Hypothalamus (tissue), 51 donors: ENCODE data around the gene POLR3A.

Experiments used
- DNase-seq, 51 donors: peaks; one replicate each; lab custom pipeline; 2025; lab: John Stamatoyannopoulos, UW

Gene POLR3A

DNA sequence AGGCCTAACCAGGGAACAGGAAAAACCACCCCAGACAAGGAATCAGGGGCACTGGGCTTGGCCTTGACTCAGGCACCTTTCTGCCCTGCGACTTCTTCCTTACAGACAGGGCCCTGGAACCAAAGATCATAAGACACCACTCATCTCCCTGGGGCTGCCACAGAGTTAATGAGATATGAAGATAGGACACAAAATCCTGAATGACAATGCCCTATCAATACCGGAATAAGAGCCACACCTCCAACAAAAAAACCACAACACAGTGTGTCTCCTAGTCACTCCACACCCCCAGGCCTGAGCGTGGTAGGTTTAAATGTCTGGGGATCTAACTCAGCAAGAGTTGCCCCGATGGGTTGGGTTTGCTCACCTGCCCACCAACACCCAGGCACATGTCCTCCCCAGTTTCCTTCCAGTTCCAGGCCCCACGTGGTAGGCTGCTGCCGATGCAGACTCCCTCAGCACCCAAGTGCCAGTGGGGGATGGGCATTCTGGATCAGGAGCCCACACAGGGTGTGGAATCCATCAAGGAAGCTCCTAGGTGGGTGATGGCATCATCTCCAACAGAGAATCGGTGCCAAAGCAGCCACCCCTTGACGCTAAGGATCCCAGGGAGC is 106.6 kb downstream of the POLR3A start:
- DNase-seq: no peak

DNA sequence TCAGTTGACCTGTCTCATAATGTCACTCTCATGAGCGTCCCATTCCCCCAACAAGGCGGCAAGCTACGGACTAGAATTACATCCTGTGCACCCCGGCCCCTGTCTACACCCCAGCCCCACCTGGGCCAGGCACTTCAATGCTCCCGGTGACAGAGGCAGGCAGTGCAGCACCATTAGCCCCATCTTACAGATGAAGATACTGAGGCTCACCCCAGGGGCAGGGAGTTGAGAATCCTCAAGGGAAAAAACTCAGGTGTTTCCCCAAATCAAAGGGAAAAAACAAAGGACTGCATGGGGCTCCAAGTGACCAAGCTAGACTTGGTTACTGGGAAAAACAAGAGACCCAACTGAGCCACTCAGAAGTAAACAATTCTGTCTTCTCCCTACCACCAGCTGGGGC is 107.3 kb downstream of the POLR3A start:
- no peak for DNase-seq

DNA sequence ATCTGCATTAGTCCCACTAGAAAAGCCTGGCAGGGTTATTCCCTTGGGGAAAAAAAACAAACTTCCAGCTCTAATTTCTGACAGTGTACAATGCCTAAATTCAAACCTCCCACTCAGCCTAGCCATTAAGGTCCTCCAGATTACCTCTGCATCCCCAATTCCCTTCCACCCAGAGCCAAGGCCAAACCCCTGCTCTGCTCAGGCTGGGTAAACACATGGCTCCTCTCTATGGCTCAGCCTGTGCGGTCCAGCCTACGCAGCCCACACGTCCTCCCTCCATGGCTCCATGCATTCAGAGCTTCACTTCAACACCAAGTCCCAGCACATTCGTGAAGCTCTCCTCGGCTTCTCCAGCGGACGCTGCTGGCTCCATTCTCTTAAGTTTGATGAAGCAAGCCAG is 107.9 kb downstream of the POLR3A start:
- DNase-seq: no peak

DNA sequence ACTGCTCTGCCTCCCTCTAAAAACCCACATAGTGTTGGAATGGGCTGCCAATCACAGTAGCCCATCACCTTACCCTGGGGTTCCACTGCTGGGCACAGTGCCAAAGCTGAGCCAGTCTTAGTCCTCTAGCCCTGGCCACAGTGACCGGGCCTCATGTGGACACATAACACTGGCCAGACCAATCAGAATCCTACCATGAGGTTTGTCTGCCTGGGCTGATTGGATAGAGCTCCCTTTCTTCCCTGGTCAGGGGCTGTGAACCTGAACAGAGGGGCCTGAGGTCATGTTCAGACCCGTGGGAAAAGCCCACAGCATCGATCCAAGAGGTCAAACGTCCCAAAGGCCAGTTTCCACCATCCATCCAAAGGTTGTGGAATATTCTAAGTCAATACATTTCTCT is 108.8 kb downstream of the POLR3A start:
- DNase-seq: no peak

DNA sequence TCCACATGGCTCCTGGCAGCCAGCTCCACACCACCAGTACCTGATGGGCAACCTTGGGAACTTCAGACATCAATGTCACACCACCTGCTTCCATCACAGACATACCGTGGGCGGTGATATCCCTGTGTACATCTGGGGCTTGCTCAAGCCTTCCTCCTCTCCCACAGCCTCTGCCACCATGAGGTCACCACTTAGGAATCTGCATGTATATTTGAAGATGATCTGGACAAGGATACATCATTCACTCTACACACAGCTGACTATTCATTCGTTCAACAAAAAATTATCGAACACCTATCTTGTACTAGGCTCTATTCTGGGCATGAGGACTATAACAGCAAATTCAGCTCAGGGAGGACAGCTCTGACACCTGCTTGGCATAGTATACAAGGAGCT is 109.6 kb downstream of the POLR3A start:
- DNase-seq: no peak
